ENCODE measurements around the gene LGR6.
"Not testable (repeated sequence)": the region's sequence is repeated elsewhere in the genome, so short reads cannot be mapped to it uniquely, and the experiment has no call there.

The LGR6 gene

GRCh38 chr1:202241376-202242079, 47.9 kb downstream of the LGR6 start:
- no peak for DNase-seq

DNA sequence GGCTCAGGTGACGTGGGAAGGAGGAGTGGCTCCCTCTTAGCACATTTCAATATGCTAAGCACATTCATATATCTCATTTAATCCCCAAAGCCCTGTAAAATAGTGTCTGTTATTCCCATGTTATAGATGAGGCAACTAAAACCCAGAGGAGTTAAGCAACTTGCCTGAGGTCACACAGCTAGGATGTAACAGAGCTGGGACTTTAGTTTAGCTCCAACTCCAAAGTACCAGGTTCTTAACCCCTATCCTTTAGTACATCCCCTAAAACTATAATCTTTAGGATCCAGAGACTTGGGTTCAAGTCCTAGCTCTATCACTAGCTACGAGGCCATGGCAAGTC, 48.5 kb downstream of the LGR6 start:
- DNase-seq: no peak

- no peak for DNase-seq
These were observed 49.4 kb downstream of the LGR6 start for GRCh38 chr1:202243006-202243405.

- DNase-seq: no peak
These were observed 51.3 kb downstream of the LGR6 start for GRCh38 chr1:202244841-202245261.

GRCh38 chr1:202245391-202245790, 51.8 kb downstream of the LGR6 start:
- DNase-seq: no peak

- no peak for DNase-seq
These were observed 53.5 kb downstream of the LGR6 start for GRCh38 chr1:202247104-202247503.

- DNase-seq: no peak
These were observed 54.5 kb downstream of the LGR6 start for GRCh38 chr1:202247837-202248795.

DNA sequence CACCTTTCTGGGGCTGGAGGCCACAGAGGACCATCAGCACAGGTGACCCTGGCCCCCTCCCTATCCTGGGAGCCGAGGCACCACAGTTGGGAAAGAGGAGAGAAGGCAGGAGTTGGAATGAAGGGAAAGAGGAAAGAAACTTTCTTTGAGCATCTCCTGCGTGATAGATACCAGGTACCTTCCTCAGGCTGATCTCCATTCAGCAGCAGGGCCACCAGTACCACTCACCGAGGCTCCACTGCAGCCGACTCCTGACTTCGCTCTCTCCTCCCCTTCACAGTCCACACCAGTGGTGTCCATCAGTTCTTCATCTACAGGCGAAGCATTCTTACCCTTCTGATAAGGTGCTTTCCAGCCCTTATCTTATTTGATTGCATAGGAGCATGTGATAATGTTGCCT, 55.3 kb downstream of the LGR6 start:
- no peak for DNase-seq

- no peak for DNase-seq
These were observed 55.8 kb downstream of the LGR6 start for GRCh38 chr1:202249436-202249835.

GRCh38 chr1:202249846-202250245, 56.2 kb downstream of the LGR6 start:
- DNase-seq: no peak

DNA sequence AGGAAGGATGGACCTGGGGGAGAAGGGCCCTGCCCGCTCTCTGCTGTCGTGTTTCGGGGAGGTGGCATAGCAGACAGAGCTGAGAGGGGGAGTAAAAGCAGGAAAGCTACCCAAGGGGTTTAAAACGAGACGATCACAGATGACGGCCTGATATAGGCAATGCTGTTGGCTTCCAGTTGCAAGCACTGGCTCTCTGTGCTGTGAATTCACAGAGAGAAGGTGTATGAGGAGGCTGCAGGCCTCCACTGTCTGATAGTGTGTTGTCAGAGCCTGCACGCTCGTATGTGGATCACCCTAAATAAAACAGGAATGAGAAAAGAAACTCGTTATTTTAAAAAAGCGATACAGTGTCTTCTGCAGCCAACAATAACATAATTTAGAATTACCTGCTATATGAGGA, 57.4 kb downstream of the LGR6 start:
- no peak for DNase-seq

GRCh38 chr1:202251424-202252256, 58.0 kb downstream of the LGR6 start:
- no peak for DNase-seq

DNA sequence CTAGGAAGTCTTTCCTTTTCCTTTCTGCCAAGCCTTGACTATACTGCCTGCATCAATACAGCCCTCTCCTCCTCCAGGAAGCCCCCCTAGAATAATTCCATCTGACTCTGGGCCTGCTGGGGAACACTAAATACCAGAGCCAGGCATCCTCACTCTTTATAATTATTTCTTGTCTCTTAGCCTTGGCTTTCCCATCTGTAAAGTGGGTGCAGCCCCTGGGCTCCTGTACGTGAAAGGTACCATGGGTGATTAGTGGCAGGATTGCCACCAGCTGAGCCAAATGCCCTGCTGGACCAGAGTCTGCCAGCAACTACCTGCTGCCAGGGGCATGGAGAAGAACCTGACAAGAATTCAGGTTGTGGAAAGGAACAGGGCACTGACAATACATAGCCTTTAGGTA, 58.7 kb downstream of the LGR6 start:
- no peak for DNase-seq

DNA sequence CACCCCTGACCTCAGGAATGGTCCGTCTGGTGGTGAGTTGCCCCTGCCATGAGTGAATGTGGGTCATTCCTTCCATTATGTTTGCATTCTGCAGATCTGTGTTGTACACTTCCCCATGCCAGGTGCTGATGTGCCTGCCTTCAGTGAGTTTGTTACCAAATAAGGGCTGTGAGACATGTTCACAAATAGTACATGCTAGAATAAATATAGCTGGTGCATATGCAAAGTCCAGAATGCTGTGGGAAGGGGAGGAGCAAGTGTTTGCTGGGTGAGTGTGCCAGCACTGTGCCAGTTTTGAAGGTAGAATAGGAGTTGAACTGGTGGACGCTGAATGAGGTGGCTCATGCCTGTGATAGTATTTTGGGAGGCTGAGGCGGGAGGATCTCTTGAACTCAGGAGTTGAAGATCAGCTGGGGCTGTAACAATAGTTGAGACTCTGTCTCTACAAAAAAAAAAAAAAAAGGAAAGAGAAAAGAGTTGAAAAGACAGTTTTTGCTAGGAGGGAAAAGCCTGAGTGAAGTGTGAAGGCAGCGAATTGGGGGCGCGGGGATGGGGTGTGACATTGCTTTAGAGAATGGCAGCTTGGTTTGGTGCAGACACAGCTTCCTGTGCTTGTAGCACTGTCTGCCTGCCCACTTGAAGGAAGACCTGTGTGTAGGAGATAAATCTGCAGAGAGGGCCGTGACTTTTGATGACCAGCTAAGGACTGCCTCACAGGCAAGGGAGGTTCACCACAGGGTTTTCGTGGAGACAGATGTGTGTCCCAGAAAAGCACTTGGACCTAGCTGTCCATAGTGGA, 61.1 kb downstream of the LGR6 start:
- no peak for DNase-seq

- DNase-seq: no peak
These were observed 61.7 kb downstream of the LGR6 start for GRCh38 chr1:202255343-202255742.

DNA sequence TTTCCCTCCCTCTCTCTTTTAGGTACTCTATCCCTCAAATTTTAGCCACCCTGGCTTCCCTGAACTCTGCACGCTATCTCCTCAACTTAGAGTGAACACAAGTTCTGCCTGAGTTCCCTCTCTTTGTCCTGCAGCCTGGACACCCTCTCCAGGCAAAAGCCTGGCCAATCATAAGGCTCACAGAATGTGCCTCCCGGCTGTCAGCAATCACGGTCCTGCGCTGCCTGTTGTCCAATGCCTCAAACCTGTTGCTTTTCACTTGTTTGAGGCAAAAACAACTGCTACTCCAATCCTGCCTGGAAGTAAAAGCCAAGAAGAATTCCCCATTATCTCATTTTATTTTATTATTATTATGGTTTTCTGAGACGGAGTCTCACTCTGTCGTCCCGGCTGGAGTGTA, 66.1 kb downstream of the LGR6 start:
- no peak for DNase-seq

DNA sequence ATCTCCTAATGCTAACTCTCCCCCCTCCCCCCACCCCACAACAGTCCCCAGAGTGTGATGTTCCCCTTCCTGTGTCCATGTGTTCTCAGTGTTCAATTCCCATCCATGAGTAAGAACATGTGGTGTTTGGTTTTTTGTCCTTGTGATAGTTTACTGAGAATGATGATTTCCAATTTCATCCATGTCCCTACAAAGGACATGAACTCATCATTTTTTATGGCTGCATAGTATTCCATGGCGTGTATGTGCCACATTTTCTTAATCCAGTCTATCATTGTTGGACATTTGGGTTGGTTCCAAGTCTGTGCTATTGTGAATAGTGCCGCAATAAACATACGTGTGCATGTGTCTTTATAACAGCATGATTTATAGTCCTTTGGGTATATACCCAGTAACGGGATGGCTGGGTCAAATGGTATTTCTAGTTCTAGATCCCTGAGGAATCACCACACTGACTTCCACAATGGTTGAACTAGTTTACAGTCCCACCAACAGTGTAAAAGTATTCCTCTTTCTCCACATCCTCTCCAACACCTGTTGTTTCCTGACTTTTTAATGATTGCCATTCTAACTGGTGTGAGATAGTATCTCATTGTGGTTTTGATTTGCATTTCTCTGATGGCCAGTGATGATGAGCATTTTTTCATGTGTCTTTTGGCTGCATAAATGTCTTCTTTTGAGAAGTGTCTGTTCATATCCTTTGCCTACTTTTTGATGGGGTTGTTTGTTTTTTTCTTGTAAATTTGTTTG, 67.8 kb downstream of the LGR6 start:
- DNase-seq: not testable (repeated sequence)

DNA sequence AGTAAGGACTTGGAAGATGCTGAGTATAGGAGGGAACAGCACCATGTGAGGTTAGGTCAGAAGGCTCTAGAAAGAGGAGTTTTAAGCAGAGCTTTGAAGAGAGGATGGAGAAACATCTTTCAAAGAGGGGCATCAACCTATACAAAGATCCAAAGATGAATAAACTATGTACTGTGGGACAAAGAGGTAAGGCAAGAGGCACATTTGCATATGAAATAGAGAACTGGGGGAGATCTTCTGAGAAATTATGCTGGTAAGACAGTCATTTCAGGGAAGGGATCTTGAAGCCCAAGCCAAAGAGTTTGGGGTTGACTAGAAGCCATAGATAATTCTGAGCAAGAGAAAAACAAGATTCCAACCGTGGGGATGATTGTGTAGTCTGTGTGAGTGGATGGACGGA, 70.0 kb downstream of the LGR6 start:
- no peak for DNase-seq

- no peak for DNase-seq
These were observed 70.7 kb downstream of the LGR6 start for GRCh38 chr1:202264300-202264699.

GRCh38 chr1:202264726-202265125, 71.1 kb downstream of the LGR6 start:
- DNase-seq: no peak

DNA sequence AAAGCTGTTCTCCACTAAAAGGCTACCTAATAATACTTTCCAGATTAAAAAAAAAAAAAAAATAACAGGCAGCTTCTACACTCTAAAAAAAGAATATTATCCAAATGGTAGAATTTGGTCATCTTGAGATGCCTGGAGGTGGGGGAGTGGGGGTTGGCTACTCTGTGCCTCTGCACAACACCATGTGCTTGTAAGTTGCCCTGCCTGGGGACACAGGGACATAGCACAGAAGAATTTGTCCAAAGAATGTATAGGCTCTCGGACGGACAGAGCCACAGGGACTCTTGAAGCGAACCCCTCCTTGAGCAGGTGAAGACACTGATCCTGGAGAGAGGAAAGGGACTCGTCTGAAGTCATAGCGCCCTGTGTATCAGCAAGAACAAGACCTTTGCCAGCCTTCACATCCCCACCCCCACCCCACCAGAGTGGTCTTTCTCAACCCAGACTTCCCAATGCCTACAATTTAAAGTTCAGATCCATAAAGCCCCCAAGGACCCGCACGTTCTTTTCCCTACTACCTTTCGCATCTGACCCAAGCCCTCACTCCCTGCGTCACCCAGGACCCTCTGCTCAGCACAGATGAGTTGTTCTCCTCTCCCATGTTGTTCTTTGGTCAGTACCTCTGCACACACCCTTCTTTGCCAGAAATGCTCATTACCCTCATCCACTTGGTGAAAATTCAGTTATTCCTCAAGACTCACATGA, 72.6 kb downstream of the LGR6 start:
- DNase-seq: no peak
